ENCODE data around the gene SHF. TPM values are rescaled to one million over a fixed set of nuclear protein-coding genes. Genes with fewer than 3 reads are reported as not detected.
"Not testable (repeated sequence)": the region's sequence is repeated elsewhere in the genome, so short reads cannot be mapped to it uniquely, and the experiment has no call there.

Gene SHF, protein sequence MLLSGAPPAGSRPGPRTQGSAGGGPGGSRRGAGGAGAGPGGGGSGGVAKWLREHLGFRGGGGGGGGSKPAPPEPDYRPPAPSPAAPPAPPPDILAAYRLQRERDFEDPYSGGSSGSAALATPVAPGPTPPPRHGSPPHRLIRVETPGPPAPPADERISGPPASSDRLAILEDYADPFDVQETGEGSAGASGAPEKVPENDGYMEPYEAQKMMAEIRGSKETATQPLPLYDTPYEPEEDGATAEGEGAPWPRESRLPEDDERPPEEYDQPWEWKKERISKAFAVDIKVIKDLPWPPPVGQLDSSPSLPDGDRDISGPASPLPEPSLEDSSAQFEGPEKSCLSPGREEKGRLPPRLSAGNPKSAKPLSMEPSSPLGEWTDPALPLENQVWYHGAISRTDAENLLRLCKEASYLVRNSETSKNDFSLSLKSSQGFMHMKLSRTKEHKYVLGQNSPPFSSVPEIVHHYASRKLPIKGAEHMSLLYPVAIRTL
- total RNA-seq (1 to 10 TPM; 3.6 to 8.4 (median 5.6) TPM), polyA plus RNA-seq (1 to 10 TPM; 2.4 to 5.8 TPM)
- long read RNA-seq, donor 1, partial matches to known transcripts: 0 of 8 reads
- long read RNA-seq, donor 1, other reads (novel, unspliced or antisense): 8 of 8 reads
- long read RNA-seq, donor 2, partial matches to known transcripts: 3 of 13 reads
- long read RNA-seq, donor 2, other reads (novel, unspliced or antisense): 9 of 13 reads
- long read RNA-seq, donor 3, partial matches to known transcripts: 4 of 12 reads
- long read RNA-seq, donor 3, other reads (novel, unspliced or antisense): 7 of 12 reads

DNA sequence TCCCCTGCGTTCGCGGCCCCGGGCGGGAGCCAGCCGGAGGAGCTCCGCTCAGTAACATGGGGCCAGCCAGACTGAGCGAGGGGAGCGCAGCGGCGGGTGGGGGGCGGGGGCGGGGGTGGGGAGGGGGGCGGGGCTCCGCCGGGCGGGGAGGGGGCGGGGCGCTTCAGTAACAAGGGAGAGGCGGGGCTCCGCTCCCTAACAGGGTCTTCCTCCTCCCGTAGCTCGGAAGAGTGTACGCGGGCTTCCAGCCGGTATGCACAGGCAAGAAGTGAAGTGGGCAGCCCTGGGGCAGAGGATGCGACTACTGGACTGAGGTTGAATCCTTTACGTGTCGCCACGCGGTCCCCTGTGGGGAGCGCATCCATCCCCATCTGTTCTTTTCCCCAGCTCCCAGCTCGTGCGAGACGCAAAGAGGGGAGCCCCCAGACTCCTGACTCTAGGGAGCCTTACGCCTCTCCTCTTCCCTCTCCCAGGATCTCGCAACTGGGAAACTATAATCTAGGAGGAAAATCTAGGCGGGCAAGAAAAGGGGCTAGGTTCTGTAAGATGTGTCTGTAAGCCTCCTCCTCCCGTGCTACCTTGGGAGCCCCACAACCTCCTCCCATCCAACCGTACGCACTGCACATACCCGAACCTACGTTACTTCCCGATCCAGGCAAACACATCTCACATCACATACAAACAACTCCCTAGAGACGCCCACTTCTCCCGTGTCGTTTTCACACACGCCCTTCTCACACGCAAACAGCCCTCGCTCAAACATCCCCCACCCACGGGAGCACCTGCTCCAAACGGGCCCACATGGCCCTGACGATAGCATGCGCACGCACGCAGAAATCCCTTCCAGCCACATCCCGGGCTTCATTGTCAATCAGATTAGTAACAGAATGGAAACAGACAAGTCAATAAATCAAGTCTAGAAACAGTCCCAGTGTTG lies at the start of gene SHF:
Gene SHF, minus strand, starts transcription at position 73 of the 937 bp plus-strand sequence. Its CDS starts 15 bp downstream, at position 58.
- peak within 1 kb of the TSS; percentile 54 to 90 (median 72) for H3K4me3 ChIP-seq
- WGBS, 2 donors: 1% methylated on average over 46 of the region's 57 CpGs
- ATAC-seq (peak; percentile 62 to 86 (median 81)), DNase-seq (peak; percentile 64)
- H3K27ac ChIP-seq: peak within 1 kb of the TSS; percentile 53 to 81 (median 70)
- H3K4me1 ChIP-seq: peaks cover 0 to 33% (median 22%) of the 10 kb centered on the region in 9 donors
- H3K9me3 ChIP-seq: no peaks in the 10 kb centered on the region
- TF ChIP-seq, protein P1, sequence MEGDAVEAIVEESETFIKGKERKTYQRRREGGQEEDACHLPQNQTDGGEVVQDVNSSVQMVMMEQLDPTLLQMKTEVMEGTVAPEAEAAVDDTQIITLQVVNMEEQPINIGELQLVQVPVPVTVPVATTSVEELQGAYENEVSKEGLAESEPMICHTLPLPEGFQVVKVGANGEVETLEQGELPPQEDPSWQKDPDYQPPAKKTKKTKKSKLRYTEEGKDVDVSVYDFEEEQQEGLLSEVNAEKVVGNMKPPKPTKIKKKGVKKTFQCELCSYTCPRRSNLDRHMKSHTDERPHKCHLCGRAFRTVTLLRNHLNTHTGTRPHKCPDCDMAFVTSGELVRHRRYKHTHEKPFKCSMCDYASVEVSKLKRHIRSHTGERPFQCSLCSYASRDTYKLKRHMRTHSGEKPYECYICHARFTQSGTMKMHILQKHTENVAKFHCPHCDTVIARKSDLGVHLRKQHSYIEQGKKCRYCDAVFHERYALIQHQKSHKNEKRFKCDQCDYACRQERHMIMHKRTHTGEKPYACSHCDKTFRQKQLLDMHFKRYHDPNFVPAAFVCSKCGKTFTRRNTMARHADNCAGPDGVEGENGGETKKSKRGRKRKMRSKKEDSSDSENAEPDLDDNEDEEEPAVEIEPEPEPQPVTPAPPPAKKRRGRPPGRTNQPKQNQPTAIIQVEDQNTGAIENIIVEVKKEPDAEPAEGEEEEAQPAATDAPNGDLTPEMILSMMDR (IDR thresholded peaks at IDR 0.05): no peak
- no peaks in the 10 kb centered on the region for H3K36me3 ChIP-seq
- intact Hi-C loops (cut with DNase I): loop anchor here in 1 of 10 donors (1.0 kb wide), 1 partner anchor 10 kb away; no protein-coding TSS in a partner anchor
- H3K27me3 ChIP-seq: peaks cover 0 to 24% (median 0%) of the 10 kb centered on the region in 7 donors

DNA sequence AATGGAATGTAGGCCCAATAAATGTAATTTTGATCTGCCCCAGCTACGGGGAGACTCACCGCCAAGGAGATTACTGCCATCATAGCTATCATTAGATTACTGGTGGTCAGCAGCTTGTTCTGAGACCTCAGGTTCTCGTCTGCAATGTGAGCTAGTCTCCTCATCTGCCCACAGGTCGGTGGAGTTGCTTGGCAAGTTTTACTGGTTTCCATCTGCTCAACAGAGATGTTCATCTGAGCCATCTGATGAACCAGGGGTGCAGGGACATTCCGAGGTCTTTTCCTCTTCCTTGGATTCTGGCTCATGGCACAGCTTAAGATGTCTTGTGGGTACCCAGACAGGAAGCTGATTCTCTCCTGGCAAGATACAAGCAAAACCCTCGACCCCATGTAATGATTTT lies 49.0 kb upstream of the SHF start:
- 61 to 63% methylated on average over 6 of the region's 6 CpGs for WGBS, 2 donors
- H3K27me3 ChIP-seq; intact Hi-C loops (cut with DNase I); DNase-seq; H3K27ac ChIP-seq; ATAC-seq; H3K36me3 ChIP-seq; H3K4me1 ChIP-seq; H3K4me3 ChIP-seq: not testable (repeated sequence)
- peaks cover 0 to 74% (median 29%) of the 10 kb centered on the region in 11 donors for H3K9me3 ChIP-seq

DNA sequence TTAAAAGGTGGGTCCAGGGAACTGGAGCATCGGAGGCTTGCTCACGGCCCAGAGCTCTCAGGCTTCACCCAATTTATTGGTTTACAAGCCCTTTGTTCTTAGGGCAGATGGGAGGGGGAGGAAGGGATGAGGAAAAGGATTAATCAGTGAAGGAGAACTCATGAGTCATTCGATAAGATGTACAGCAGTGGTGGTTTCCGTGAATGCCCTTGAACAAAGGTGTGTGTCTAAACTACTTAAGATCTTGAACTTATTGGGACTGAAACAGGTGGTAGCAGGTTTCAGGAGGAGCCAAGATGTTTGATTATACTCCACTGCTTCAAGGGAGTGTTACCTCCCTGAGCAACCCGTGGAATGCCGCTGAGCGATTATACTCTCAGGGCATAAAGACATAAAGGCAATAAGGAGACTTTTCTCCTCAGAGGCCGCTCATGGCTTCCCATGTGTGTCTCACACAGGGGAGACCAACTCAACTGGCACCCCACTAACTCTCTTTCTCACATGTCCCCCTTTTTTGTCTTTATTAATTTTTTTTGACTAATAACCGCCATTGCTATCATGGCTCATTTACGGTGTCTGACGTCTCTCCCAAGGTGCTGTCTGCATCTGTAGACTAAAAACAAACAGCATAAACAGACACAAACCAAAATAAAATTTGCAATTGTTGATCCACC lies 46.9 kb upstream of the SHF start:
- TF ChIP-seq, protein P1 (IDR thresholded peaks at IDR 0.05): no peak
- Histone ChIP-seq H3K27ac (no peak overlapping the region), H3K36me3 (no peaks in the 10 kb centered on the region), H3K4me3 (no peak overlapping the region), H3K9me3 (peaks cover 0 to 53% (median 11%) of the 10 kb centered on the region in 11 donors), H3K27me3 (no peaks in the 10 kb centered on the region), H3K4me1 (peaks cover 0 to 11% (median 0%) of the 10 kb centered on the region in 9 donors)
- no peak for DNase-seq
- ATAC-seq: no peak
- 64 to 75% methylated on average over 11 of the region's 11 CpGs for WGBS, 2 donors
- intact Hi-C loops (cut with DNase I): no loop called here

DNA sequence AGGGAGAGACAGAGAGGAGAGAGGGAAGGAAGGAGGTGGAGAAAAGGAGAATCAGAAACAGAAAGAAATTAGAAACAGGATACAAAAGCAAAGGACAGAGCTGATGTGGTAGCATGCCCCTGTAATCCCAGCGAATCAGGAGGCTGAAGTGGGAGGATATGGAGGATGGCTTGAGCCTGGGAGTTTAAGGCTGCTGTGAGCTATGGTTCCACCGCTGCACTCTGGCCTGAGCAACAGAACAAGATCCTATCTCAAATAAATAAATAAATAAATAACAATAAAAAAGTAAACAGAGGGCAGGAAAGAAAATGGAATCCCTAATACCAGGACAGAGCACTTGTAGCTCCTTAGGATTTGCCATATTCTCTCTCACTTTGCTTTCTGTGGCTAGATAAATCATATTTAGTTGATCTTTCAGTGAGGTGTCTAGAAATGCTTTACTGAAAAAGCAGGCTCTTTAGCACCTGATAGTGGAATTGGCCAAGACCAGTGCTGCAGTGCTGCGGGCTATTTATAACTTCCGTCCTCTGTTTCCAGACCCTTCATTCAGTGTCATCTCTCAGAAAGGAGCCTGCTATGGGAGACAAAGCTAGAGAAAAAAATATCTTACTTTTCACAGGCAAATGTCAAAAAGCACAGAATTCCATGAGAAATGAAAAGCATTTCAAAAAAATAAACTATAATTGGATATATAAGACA lies 44.2 kb upstream of the SHF start:
- no peak overlapping the region for H3K4me3 ChIP-seq
- intact Hi-C loops (cut with DNase I): no loop called here
- TF ChIP-seq, protein P1 (IDR thresholded peaks at IDR 0.05): no peak
- H3K36me3 ChIP-seq: no peaks in the 10 kb centered on the region
- 47 to 63% methylated on average over 4 of the region's 4 CpGs for WGBS, 2 donors
- no peaks in the 10 kb centered on the region for H3K27me3 ChIP-seq
- DNase-seq (no peak), ATAC-seq (peak in 7 of 8 donors; percentile 42 to 82 (median 73))
- peaks cover 0 to 11% (median 0%) of the 10 kb centered on the region in 9 donors for H3K4me1 ChIP-seq
- H3K9me3 ChIP-seq: peaks cover 0 to 29% (median 5%) of the 10 kb centered on the region in 11 donors
- peak overlapping the region in 4 of 10 donors; percentile 33 to 56 (median 52) for H3K27ac ChIP-seq
